Endodermal cell (in vitro differentiated cells): ENCODE results near the gene TRIP12. TPM values are rescaled to one million over a fixed set of nuclear protein-coding genes. Genes with fewer than 3 reads are reported as not detected.
A peak's percentile ranks its signal among the peaks of the same experiment; 100 is the strongest.
"Not testable (repeated sequence)": the region's sequence is repeated elsewhere in the genome, so short reads cannot be mapped to it uniquely, and the experiment has no call there.

Experiments
- DNase-seq: peaks from one replicate; pipeline ENCODE4 v3.0.0-alpha.2; 2017
- H3K27ac ChIP-seq: 2 replicates; pipeline ENCODE4 v1.5.1; 2013; ENCODE audit warnings: mild to moderate bottlenecking, low read depth, low read length, moderate library complexity
- H3K27me3 ChIP-seq: 2 replicates; pipeline ENCODE4 v1.6.1; 2013; ENCODE audit warnings: mild to moderate bottlenecking, low read length, moderate library complexity; ENCODE audit not compliant: insufficient read depth, control insufficient read depth, poor library complexity, severe bottlenecking
- H3K36me3 ChIP-seq: 2 replicates; pipeline ENCODE4 v1.7.0; 2013; ENCODE audit warnings: mild to moderate bottlenecking, low read length, moderate library complexity; ENCODE audit not compliant: control insufficient read depth, insufficient read depth
- H3K4me1 ChIP-seq: one replicate; pipeline ENCODE4 v1.7.0; 2013; ENCODE audit warnings: low read length; ENCODE audit not compliant: control insufficient read depth, insufficient read depth
- H3K4me3 ChIP-seq: 2 replicates; pipeline ENCODE4 v1.5.1; 2013; ENCODE audit warnings: mild to moderate bottlenecking, low read length, moderate library complexity
- H3K9ac ChIP-seq: 2 replicates; pipeline ENCODE4 v1.6.1; 2013; ENCODE audit warnings: mild to moderate bottlenecking, low read length, moderate library complexity; ENCODE audit not compliant: poor library complexity, severe bottlenecking; ENCODE audit errors: extremely low read depth
- H3K9me3 ChIP-seq: 2 replicates; pipeline ENCODE4 v1.6.1; 2013; ENCODE audit warnings: mild to moderate bottlenecking, low read length, moderate library complexity; ENCODE audit not compliant: control insufficient read depth
- H3K27ac Mint-ChIP-seq: 2 replicates; pipeline ENCODE4 v1.8.0; 2020; ENCODE audit warnings: mixed read lengths
- H3K27me3 Mint-ChIP-seq: 2 replicates; pipeline ENCODE4 v1.8.0; 2021; ENCODE audit warnings: mild to moderate bottlenecking, mixed read lengths; ENCODE audit not compliant: insufficient read depth
- H3K36me3 Mint-ChIP-seq: 2 replicates; pipeline ENCODE4 v1.8.0; 2020; ENCODE audit warnings: low read depth, mixed read lengths
- H3K4me1 Mint-ChIP-seq: 2 replicates; pipeline ENCODE4 v1.8.0; 2020; ENCODE audit warnings: mixed read lengths
- H3K4me3 Mint-ChIP-seq: 2 replicates; pipeline ENCODE4 v1.8.0; 2020; ENCODE audit warnings: mild to moderate bottlenecking, moderate library complexity, mixed read lengths
- H3K9me3 Mint-ChIP-seq: 2 replicates; pipeline ENCODE4 v1.8.0; 2020; ENCODE audit warnings: mild to moderate bottlenecking, mixed read lengths
- WGBS, 2 experiments: methylation state at CpG; one replicate each; pipeline versions ENCODE4 v1.1.5 to v1.1.7; 2013; ENCODE audit warnings: missing lambda C conversion rate in 2 of 2, mixed read lengths in 1 of 2; ENCODE audit not compliant: insufficient coverage in 1 of 2, insufficient read length in 1 of 2; 5-methylcytosine and 5-hydroxymethylcytosine counted together
- total RNA-seq, 2 donors: library from RNA; stranded (reverse); fragmentation: NEBNext Ultra II Directional in 1 of 2; extraction: Animal tissue kit (Norgen Biotek cat#: 25700) in 1 of 2; gene quantifications; 2 replicates in 1 of 2; 3 replicates in 1 of 2; pipeline ENCODE4 v1.2.1, GENCODE V29; 2021
- TF ChIP-seq, protein P1 (sequence below): fragments of 200-600 bp; sonication (generic); conservative IDR thresholded peaks from 2 replicates; pipeline ENCODE4 v1.5.0; 2021; ENCODE audit warnings: antibody characterized with exemption, mild to moderate bottlenecking

The TRIP12 gene
- total RNA-seq, 2 donors from 2014 or later, result 177 to 229 TPM

- H3K4me1 ChIP-seq, result peaks cover 3% of the 10 kb centered on the region
- TF ChIP-seq, protein P1, sequence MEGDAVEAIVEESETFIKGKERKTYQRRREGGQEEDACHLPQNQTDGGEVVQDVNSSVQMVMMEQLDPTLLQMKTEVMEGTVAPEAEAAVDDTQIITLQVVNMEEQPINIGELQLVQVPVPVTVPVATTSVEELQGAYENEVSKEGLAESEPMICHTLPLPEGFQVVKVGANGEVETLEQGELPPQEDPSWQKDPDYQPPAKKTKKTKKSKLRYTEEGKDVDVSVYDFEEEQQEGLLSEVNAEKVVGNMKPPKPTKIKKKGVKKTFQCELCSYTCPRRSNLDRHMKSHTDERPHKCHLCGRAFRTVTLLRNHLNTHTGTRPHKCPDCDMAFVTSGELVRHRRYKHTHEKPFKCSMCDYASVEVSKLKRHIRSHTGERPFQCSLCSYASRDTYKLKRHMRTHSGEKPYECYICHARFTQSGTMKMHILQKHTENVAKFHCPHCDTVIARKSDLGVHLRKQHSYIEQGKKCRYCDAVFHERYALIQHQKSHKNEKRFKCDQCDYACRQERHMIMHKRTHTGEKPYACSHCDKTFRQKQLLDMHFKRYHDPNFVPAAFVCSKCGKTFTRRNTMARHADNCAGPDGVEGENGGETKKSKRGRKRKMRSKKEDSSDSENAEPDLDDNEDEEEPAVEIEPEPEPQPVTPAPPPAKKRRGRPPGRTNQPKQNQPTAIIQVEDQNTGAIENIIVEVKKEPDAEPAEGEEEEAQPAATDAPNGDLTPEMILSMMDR, result no peak
- Mint-ChIP-seq H3K4me3 (no peak overlapping the region), H3K9me3 (peaks cover 7% of the 10 kb centered on the region), H3K4me1 (peaks cover 6% of the 10 kb centered on the region), H3K27me3 (no peaks in the 10 kb centered on the region), H3K36me3 (peaks cover 3% of the 10 kb centered on the region), H3K27ac (no peak overlapping the region)
- H3K27me3 ChIP-seq, result no peaks in the 10 kb centered on the region
- H3K27ac ChIP-seq, result no peak overlapping the region
- H3K36me3 ChIP-seq, result no peaks in the 10 kb centered on the region
- 96% methylated on average over 6 of the region's 6 CpGs; no CpG with 5 or more reads in 1 of the 2 experiments for WGBS, 2 experiments
- H3K9ac ChIP-seq, result no peak overlapping the region
- H3K4me3 ChIP-seq, result no peak overlapping the region
- H3K9me3 ChIP-seq, result peaks cover 18% of the 10 kb centered on the region
- DNase-seq, result no peak
Observed at GRCh38 chr2:229749779-229750178, 172.0 kb downstream of the TRIP12 start.

- peak; percentile 58 for DNase-seq
- TF ChIP-seq, protein P1, result peak; percentile 46
- H3K9me3 ChIP-seq, result peaks cover 26% of the 10 kb centered on the region
- no peak overlapping the region for H3K27ac ChIP-seq
- H3K9ac ChIP-seq, result no peak overlapping the region
- Mint-ChIP-seq H3K4me1 (peaks cover 6% of the 10 kb centered on the region), H3K27ac (no peak overlapping the region), H3K27me3 (no peaks in the 10 kb centered on the region), H3K36me3 (peaks cover 3% of the 10 kb centered on the region), H3K9me3 (peaks cover 14% of the 10 kb centered on the region), H3K4me3 (no peak overlapping the region)
- no peak overlapping the region for H3K4me3 ChIP-seq
- no peaks in the 10 kb centered on the region for H3K27me3 ChIP-seq
- H3K4me1 ChIP-seq, result peaks cover 3% of the 10 kb centered on the region
- H3K36me3 ChIP-seq, result no peaks in the 10 kb centered on the region
- WGBS, 2 experiments, result 87 to 100% methylated on average over 1 to 3 of the region's 3 CpGs
Observed at GRCh38 chr2:229748950-229749349, 172.9 kb downstream of the TRIP12 start.

- not testable (repeated sequence) for H3K27ac Mint-ChIP-seq, H3K27me3 Mint-ChIP-seq, H3K4me3 Mint-ChIP-seq, H3K27ac ChIP-seq, H3K4me1 ChIP-seq, H3K9ac ChIP-seq, H3K27me3 ChIP-seq, H3K4me1 Mint-ChIP-seq, DNase-seq, H3K36me3 Mint-ChIP-seq, H3K4me3 ChIP-seq, H3K36me3 ChIP-seq
- H3K9me3 ChIP-seq, result peaks cover 49% of the 10 kb centered on the region
- 96% methylated on average over 18 of the region's 35 CpGs; no CpG with 5 or more reads in 1 of the 2 experiments for WGBS, 2 experiments
- peaks cover 62% of the 10 kb centered on the region for H3K9me3 Mint-ChIP-seq
Observed at GRCh38 chr2:229742691-229743090, 179.1 kb downstream of the TRIP12 start.

DNA sequence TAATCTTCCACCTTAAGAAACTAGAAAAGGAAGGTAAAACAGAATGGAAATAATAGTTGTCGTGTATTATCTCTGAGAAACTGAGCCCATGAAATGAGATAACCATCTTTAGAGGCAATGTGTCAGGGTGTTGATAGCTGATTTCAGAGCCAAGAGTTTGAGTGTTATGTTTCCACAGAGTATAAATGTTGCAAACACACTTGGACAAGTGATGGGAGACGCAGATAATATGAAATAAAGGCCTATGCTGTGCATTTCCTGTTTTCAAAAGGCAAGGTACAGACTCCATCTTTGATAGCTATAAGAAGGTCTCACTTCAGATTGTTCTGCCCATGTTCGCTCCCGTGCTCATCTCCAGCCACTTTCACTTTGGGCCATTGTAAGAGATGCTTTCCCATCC lies 181.5 kb downstream of the TRIP12 start:
- Mint-ChIP-seq H3K36me3 (peaks cover 7% of the 10 kb centered on the region), H3K4me1 (no peaks in the 10 kb centered on the region), H3K27me3 (peaks cover 1% of the 10 kb centered on the region), H3K4me3 (no peak overlapping the region), H3K27ac (no peak overlapping the region), H3K9me3 (peaks cover 77% of the 10 kb centered on the region)
- H3K4me1 ChIP-seq, result no peaks in the 10 kb centered on the region
- H3K27me3 ChIP-seq, result no peaks in the 10 kb centered on the region
- H3K36me3 ChIP-seq, result no peaks in the 10 kb centered on the region
- DNase-seq, result no peak
- TF ChIP-seq, protein P1, result no peak
- 93 to 96% methylated on average over 4 of the region's 4 CpGs for WGBS, 2 experiments
- H3K9ac ChIP-seq, result no peak overlapping the region
- peaks cover 47% of the 10 kb centered on the region for H3K9me3 ChIP-seq
- no peak overlapping the region for H3K4me3 ChIP-seq
- no peak overlapping the region for H3K27ac ChIP-seq
